Astrocyte of the cerebellum (primary cell): Measurements from ENCODE around the gene WDR45.

Experiments
- DNase-seq: peaks from one replicate; pipeline ENCODE4 v3.0.0-alpha.2; 2011; ENCODE audit warnings: low read depth
- H3K4me3 ChIP-seq: 2 replicates; pipeline ENCODE4 v1.5.1; 2011; ENCODE audit warnings: mild to moderate bottlenecking, low read depth, low read length, moderate library complexity
- in situ Hi-C: cut with HindIII; loops from 2 replicates; pipeline ENCODE4 v1.10.0; 2017; ENCODE audit warnings: low sequenced_read_pairs
- TF ChIP-seq, protein P1 (sequence below): IDR thresholded peaks from 2 replicates; pipeline ENCODE4 v1.5.1; 2012; ENCODE audit warnings: low read length, low read depth, moderate library complexity, mild to moderate bottlenecking; ENCODE audit errors: missing control alignments

The WDR45 gene

DNA sequence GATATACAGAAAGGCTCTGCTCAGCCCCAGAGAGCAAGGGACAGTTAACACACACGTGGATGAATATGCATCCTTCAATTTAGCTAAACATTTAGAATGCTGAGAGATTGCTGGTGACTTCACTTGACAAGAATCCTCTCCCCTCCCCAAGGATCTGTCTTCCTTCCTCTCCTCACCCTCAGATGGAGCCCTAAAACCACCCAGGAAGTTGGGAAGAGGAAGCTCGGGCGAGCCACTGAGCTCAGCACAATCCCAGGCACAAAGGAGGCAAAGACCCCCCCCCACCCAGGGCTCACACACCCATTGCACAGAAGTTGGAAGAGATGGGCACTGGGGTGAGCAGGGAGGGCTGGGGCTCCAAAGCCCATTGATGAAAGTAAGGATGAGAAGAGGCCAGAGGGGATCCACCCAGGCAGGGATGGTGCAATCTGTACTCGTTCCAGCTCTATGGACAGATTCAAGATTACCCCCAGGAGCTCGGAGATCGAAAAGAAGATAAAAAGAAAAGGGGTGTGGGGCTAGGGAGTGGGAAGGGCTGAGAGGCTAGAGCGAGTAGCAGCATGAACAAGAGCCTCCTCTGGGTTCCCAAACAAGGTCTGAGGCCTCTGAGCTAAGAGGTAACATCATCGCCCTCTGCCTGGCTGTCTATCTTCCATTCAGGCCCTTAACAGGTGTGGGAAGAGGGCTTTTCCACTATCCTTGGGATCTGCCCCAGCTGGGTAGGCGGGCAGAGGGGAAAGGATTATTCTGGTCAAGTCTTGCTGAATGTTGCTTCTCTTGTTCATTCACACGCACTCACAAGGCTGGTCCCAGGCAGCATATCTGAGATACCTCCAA is 37.7 kb downstream of the WDR45 start:
- TF ChIP-seq, protein P1, sequence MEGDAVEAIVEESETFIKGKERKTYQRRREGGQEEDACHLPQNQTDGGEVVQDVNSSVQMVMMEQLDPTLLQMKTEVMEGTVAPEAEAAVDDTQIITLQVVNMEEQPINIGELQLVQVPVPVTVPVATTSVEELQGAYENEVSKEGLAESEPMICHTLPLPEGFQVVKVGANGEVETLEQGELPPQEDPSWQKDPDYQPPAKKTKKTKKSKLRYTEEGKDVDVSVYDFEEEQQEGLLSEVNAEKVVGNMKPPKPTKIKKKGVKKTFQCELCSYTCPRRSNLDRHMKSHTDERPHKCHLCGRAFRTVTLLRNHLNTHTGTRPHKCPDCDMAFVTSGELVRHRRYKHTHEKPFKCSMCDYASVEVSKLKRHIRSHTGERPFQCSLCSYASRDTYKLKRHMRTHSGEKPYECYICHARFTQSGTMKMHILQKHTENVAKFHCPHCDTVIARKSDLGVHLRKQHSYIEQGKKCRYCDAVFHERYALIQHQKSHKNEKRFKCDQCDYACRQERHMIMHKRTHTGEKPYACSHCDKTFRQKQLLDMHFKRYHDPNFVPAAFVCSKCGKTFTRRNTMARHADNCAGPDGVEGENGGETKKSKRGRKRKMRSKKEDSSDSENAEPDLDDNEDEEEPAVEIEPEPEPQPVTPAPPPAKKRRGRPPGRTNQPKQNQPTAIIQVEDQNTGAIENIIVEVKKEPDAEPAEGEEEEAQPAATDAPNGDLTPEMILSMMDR: no peak
- no peak for DNase-seq
- peak overlapping the region; percentile 70 for H3K4me3 ChIP-seq
- in situ Hi-C loops: no loop called here

DNA sequence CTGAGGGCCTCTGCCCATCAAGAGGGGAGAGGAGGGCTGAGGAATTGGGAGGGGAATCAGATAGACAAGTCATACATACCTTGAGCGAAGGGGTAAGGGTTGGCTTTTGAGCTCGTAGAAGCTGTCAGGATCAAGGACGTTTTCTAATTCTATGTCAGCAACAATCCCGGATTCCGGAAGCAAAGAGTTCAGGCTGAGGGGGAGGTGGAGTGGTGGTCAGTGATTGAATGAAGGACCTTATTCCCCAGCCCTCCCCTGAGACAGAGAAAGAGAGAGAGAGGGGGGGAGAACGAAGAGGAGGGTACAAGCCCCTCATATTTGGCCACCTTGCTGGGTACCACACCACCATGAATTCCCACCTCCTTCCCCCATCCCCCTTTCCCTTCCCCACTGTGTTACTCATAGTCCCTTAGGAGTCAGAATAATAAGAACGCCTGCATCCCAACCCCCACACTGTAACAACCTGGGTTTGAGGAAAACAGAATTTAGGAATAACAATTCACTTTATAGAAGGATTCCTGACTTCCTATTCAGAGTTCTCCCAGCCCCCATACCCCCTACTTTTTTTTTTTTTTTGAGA is 39.2 kb downstream of the WDR45 start:
- DNase-seq: no peak
- H3K4me3 ChIP-seq: peak overlapping the region; percentile 70
- in situ Hi-C loops: no loop called here
- TF ChIP-seq, protein P1: no peak

DNA sequence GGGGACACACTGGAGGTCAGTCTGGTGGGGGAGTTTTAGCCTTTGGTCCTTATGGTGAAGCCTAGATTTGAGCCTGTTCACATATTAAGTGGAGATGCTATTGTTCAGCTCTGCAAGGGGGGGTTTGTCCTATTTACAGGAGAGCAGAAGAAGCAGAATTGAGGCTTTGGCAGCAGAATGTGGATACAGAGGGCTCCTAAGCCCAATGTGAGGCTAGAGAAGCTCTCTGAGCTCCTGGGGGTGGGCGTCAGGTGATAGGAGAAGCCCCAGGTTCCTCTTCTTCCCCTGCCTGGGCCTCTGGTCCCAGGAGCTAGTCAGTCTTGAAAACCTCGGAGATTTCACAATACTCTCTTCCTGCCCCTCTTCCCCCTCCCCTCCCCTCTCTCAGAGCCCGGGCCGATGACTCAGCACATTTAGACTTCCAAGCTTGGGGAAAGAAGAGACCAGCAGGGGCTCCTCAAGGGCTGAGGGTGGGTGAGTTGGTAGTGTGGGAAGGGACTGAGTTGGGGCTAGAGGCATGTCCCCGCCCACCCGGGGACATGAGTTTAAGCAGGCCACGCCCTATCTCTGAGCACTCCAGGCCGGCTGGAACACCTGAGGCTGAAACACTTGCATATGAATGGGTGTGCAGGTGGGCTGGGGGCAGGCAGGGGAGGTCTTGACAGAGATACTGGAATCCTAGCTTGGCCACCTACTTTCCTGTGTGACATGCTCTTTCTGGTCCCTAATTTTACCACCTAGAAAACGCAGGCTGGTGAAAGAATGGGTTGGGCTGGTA is 39.9 kb downstream of the WDR45 start:
- H3K4me3 ChIP-seq: peak overlapping the region; percentile 70
- DNase-seq: peak; percentile 80

DNA sequence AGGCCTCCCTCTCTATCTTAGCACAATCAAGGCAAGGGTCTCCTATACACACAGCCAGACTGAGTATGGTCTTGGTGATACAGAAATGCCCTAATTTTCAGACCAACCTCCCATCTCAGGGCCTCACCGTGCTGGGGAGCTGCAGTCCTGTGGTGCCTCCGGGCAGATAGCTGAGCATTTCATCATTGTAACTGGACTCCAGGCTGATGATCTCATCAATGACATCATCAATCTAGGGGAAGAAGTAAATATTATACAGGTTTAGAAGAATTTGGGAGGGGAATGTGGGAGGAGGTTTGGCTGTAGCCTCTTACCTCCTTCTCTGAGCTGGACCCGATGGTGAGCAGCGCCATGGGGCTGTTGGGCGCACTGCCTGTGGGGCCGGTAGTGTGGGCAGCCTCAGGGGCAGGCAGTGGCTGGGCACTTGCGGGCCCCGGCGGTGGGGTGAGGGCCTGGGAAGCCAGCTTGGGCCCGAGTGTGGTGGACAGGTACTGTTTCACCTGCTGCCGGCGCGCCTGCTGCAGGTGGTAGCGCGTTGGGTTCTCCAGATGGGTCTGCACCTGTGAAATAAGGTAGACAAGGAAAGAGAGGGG is 41.7 kb downstream of the WDR45 start:
- DNase-seq: no peak
- no peak overlapping the region for H3K4me3 ChIP-seq
- TF ChIP-seq, protein P1: no peak
- in situ Hi-C loops: no loop called here

More for the DNA sequence above, 39.9 kb downstream of the WDR45 start:
- TF ChIP-seq, protein P1: no peak
- in situ Hi-C loops: no loop called here

DNA sequence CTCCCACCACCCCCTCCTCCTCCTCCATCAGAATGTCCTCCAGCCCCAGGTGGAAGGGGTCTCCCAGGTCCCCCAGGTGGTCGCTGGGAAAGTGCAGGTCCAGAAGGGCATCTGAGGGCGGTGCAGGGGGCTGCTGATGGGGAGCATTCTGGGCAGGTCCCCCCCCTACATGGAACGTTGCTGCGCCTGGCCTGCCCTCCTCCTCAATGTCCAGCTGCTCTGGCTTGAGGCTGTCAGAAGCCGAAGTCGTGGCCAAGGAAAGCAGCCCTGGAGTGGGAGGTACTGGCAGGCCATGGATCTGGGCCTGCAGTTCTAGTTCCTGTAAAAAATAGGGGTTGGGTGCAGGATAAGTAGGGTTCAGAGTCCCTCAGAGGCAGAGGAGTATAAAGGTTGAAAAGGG is 49.4 kb downstream of the WDR45 start:
- TF ChIP-seq, protein P1: no peak
- in situ Hi-C loops: no loop called here
- DNase-seq: no peak
- H3K4me3 ChIP-seq: no peak overlapping the region

DNA sequence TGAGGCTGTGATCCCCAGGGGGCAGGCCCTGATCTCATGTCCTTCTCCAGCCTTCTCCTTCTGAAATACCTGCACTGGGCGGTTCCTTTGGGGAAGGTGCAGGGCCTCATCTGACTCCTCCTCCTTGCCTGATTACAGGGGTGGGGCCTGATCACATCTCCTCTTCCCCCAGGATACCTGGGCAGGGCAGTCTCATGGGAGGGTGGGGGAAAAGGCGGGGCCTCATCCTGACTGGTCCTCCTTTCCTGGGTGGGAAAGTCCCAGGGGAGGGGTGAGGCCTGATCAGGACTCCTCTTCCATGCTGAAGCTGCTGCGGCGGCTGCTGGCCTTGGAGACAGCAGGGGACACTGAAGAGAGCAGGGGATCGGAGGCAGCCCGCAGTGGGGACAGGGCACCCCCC is 49.8 kb downstream of the WDR45 start:
- DNase-seq: no peak
- H3K4me3 ChIP-seq: no peak overlapping the region
- in situ Hi-C loops: no loop called here
- TF ChIP-seq, protein P1: no peak
